WTC11 (cell line): ENCODE data around the gene NOS3. TPM values are rescaled to one million over a fixed set of nuclear protein-coding genes. Genes with fewer than 3 reads are reported as not detected.
A peak's percentile ranks its signal among the peaks of the same experiment; 100 is the strongest.
"Not testable (repeated sequence)": the region's sequence is repeated elsewhere in the genome, so short reads cannot be mapped to it uniquely, and the experiment has no call there.

ENCODE experiments used
- ATAC-seq: fragments of 200-7000 bp; cut with Tn5 transposase; 2 replicates; pipeline ENCODE4 v1.10.0; 2021; ENCODE audit warnings: mild to moderate bottlenecking, moderate library complexity
- CTCF ChIA-PET: fragments of 300-600 bp; sonication (Branson Sonifier 250); formaldehyde crosslinking; loops from one replicate; lab custom pipeline; 2021; ENCODE audit warnings: antibody characterized with exemption; lab: Charles Lee
- POLR2A ChIA-PET: fragments of 350-600 bp; sonication (Branson Sonifier 250); formaldehyde crosslinking; loops from one replicate; lab custom pipeline; 2021; ENCODE audit warnings: antibody characterized with exemption; lab: Charles Lee
- DNase-seq: peaks from one replicate; pipeline ENCODE4 v3.0.0; 2021; ENCODE audit warnings: low spot score
- H3K27ac Mint-ChIP-seq: 2 replicates; pipeline ENCODE4 v1.8.0; 2021; ENCODE audit warnings: mixed read lengths
- H3K27me3 Mint-ChIP-seq: 2 replicates; pipeline ENCODE4 v1.8.0; 2021; ENCODE audit warnings: low read depth, mild to moderate bottlenecking, moderate library complexity, mixed read lengths
- H3K36me3 Mint-ChIP-seq: 2 replicates; pipeline ENCODE4 v1.8.0; 2021; ENCODE audit warnings: mixed read lengths
- H3K4me1 Mint-ChIP-seq: 2 replicates; pipeline ENCODE4 v1.8.0; 2022; ENCODE audit warnings: mixed read lengths
- H3K4me3 Mint-ChIP-seq: 2 replicates; pipeline ENCODE4 v1.8.0; 2021; ENCODE audit warnings: mild to moderate bottlenecking, moderate library complexity, mixed read lengths
- H3K9me3 Mint-ChIP-seq: 2 replicates; pipeline ENCODE4 v1.8.0; 2021; ENCODE audit warnings: mixed read lengths
- ETV6 ChIP-seq: sonication (generic); formaldehyde crosslinking; IDR thresholded peaks from 2 replicates; pipeline ENCODE4 v1.8.1; 2022; ENCODE audit warnings: mild to moderate bottlenecking, missing genetic modification reagents
- FOXK1 ChIP-seq: sonication (generic); formaldehyde crosslinking; IDR thresholded peaks from 2 replicates; pipeline ENCODE4 v1.8.0; 2022; ENCODE audit warnings: mild to moderate bottlenecking, moderate library complexity, missing genetic modification reagents
- FOXP1 ChIP-seq: sonication (generic); formaldehyde crosslinking; IDR thresholded peaks from 2 replicates; pipeline ENCODE4 v1.8.0; 2022; ENCODE audit warnings: missing genetic modification reagents, mild to moderate bottlenecking, moderate library complexity, borderline replicate concordance
- NFYB ChIP-seq: sonication (generic); formaldehyde crosslinking; conservative IDR thresholded peaks from 2 replicates; pipeline ENCODE4 v1.8.0; 2022; ENCODE audit warnings: low read depth, missing genetic modification reagents
- RORB ChIP-seq: fragments of 250-450 bp; sonication (Bioruptor Pico); IDR thresholded peaks from 2 replicates; pipeline ENCODE4 v1.9.0; 2021; ENCODE audit warnings: mild to moderate bottlenecking
- SMAD4 ChIP-seq: sonication (generic); formaldehyde crosslinking; IDR thresholded peaks from 2 replicates; pipeline ENCODE4 v1.8.0; 2022; ENCODE audit warnings: mild to moderate bottlenecking, missing genetic modification reagents
- SP1 ChIP-seq: sonication (generic); formaldehyde crosslinking; conservative IDR thresholded peaks from 2 replicates; pipeline ENCODE4 v1.8.1; 2022; ENCODE audit warnings: missing genetic modification reagents
- ZNF138 ChIP-seq: sonication (generic); formaldehyde crosslinking; conservative IDR thresholded peaks from 2 replicates; pipeline ENCODE4 v1.8.1; 2022; ENCODE audit warnings: mild to moderate bottlenecking, moderate library complexity, missing genetic modification reagents
- ZNF232 ChIP-seq: sonication (generic); formaldehyde crosslinking; IDR thresholded peaks from 2 replicates; pipeline ENCODE4 v1.8.0; 2022; ENCODE audit warnings: mild to moderate bottlenecking, missing genetic modification reagents
- total RNA-seq: library from RNA; stranded (reverse); gene quantifications from 3 replicates; pipeline ENCODE4 v1.2.3, GENCODE V29; 2021
- TF ChIP-seq, protein P1 (sequence below): sonication (generic); formaldehyde crosslinking; IDR thresholded peaks from 2 replicates; pipeline ENCODE4 v1.8.0; 2022; ENCODE audit warnings: mild to moderate bottlenecking, missing genetic modification reagents
- TF ChIP-seq, protein P2 (sequence below): fragments of 250-450 bp; sonication (Bioruptor Pico); IDR thresholded peaks from 2 replicates; pipeline ENCODE4 v1.8.0; 2021; ENCODE audit warnings: mild to moderate bottlenecking
- TF ChIP-seq, protein P3 (sequence below): sonication (generic); formaldehyde crosslinking; IDR thresholded peaks from 2 replicates; pipeline ENCODE4 v1.8.1; 2022; ENCODE audit warnings: mild to moderate bottlenecking, moderate library complexity, missing genetic modification reagents

Gene NOS3
- total RNA-seq, 1 experiment from 2014 or later = 6.6 TPM

DNA sequence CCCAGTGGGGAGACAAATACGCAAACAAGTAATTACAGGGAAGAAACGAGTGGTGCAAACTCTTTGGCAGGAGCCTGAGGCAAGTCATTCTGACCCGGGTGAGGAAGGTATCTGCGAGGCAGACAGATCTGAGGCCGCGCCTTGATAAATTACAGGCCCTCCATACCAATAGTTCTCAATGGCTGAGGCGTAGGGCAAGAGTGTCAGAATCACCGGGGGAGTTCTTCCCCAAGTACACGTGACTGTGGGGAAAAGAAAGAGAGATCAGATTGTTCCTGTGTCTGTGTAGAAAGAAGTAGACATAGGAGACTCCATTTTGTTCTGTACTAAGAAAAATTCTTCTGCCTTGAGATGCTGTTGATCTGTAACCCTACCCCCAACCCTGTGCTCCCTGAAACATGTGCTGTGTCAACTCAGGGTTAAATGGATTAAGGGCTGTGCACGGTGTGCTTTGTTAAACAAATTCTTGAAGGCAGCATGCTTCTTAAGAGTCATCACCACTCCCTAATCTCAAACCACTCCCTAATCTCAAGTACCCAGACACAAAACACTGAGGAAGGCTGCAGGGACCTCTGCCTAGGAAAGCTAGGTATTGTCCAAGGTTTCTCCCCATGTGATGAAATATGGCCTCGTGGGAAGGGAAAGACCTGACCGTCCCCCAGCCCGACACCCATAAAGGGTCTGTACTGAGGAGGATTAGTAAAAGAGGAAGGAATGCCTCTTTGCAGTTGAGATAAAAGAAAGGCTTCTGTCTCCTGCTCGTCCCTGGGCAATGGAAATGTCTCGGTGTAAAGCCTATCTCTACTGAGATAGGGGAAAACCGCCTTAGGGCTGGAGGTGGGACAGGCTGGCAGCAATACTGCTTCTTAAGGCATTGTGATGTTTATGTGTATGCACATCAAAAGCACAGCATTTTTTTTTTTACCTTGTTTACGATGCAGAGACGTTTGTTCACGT is 36.2 kb downstream of the NOS3 start:
- H3K36me3 Mint-ChIP-seq, H3K9me3 Mint-ChIP-seq, DNase-seq, POLR2A ChIA-PET, ATAC-seq: not testable (repeated sequence)
- peaks cover 24% of the 10 kb centered on the region for H3K4me1 Mint-ChIP-seq
- peak overlapping the region; percentile 92 for H3K4me3 Mint-ChIP-seq
- peak overlapping the region; percentile 78 for H3K27ac Mint-ChIP-seq
- 0 out of 2 replicates have a peak, but pooled peaks have one; percentile 6 for TF ChIP-seq FOXK1
- H3K27me3 Mint-ChIP-seq = peaks cover 13% of the 10 kb centered on the region
- CTCF ChIA-PET = interaction anchor here (1.0 to 3.5 kb wide), 11 partner anchors 9 to 97 kb away, joined by 4 to 75 read pairs (median 14); no protein-coding TSS in a partner anchor

DNA sequence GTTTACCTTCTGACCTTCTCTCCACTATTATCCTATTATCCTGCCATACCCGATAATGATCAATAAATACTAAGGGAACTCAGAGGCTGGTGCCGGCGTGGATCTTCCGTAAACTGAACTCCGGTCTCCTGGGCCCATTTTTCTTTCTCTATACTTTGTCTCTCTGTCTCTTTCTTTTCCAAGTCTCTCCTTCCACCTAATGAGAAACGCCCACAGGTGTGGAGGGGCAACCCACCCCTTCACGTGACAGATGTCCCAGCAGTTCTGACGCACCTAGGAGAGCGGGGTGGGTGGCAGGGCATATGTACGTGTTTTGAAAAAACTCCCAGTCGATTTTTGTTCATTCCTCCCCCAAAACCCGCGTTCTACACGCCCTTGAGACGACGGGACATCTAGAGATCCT is 36.9 kb downstream of the NOS3 start:
- not testable (repeated sequence) for H3K9me3 Mint-ChIP-seq, DNase-seq, ATAC-seq, H3K36me3 Mint-ChIP-seq
- H3K4me1 Mint-ChIP-seq = peaks cover 24% of the 10 kb centered on the region
- ChIA-PET CTCF (interaction anchor here (0.8 to 3.5 kb wide), 23 partner anchors 9 to 151 kb away, joined by 3 to 75 read pairs (median 4); partner anchors contain the start of genes AGAP3, CDK5 and FASTK), POLR2A (interaction anchor here (0.5 to 1.3 kb wide), 4 partner anchors 9 to 100 kb away, joined by 3 to 9 read pairs (median 4); no protein-coding TSS in a partner anchor)
- H3K4me3 Mint-ChIP-seq = peak overlapping the region; percentile 92
- TF ChIP-seq, protein P1, sequence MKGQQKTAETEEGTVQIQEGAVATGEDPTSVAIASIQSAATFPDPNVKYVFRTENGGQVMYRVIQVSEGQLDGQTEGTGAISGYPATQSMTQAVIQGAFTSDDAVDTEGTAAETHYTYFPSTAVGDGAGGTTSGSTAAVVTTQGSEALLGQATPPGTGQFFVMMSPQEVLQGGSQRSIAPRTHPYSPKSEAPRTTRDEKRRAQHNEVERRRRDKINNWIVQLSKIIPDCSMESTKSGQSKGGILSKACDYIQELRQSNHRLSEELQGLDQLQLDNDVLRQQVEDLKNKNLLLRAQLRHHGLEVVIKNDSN (CRISPR knock-in tag) = peak; percentile 59; the same call in 1 of the 2 replicates
- 0 out of 2 replicates have a peak, but pooled peaks have one; percentile 25 for TF ChIP-seq ZNF232 (CRISPR knock-in tag)
- TF ChIP-seq FOXK1 = 0 out of 2 replicates have a peak, but pooled peaks have one; percentile 1
- H3K27me3 Mint-ChIP-seq = peaks cover 12% of the 10 kb centered on the region; the same call in 1 of the 2 replicates
- H3K27ac Mint-ChIP-seq = peak overlapping the region; percentile 76

DNA sequence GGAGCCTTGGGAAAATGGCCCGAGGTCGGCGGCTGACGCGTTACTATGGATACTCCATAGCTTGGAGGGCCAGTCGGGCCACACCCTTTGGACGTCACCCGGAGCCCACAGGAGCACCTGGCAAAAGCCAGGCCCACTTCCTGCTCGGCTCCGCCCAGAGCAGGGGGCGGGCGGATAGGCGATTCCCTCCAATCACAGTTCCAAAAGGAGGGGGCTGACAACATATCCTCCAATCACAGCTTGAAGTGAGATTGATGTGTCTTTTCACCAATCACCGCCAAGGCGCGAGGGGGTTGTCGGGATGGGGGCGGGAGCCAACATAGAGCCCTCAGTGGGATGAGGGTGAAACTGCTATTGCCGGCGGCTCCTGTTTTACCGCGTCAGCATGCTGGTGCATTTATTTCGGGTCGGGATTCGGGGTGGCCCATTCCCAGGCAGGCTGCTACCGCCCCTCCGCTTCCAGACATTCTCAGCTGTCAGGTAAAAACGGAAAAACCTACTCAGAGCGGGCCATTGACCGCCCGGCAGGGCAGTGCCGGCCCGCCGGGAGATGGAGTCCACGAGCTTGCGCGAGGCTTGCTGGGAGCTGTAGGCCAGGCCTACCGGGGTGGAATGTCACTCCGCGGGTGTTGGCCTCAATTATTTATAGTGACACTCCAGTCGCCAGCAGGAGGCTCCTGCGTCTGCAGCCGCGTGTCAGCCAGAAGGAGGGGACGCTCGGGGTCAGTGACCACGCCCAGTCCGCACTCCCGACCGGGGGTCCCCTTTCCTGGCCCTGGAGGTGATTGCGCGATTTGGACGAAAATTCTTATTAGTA is 37.5 kb downstream of the NOS3 start, which contains the start of gene ABCB8:
Gene ABCB8, plus strand, starts transcription at position 320 of the 817 bp plus-strand sequence. Its CDS starts 66 bp downstream, at position 386.
- CTCF ChIA-PET = interaction anchor here (0.5 to 3.5 kb wide), 25 partner anchors 9 to 712 kb away, joined by 3 to 75 read pairs (median 4); partner anchors contain the start of genes AGAP3, CDK5 and FASTK
- no peaks in the 10 kb centered on the region for H3K36me3 Mint-ChIP-seq
- POLR2A ChIA-PET = interaction anchor here (0.5 to 1.3 kb wide), 4 partner anchors 10 to 100 kb away, joined by 3 to 9 read pairs (median 4); no protein-coding TSS in a partner anchor
- TF ChIP-seq ETV6 (CRISPR knock-in tag) = peak; percentile 57; the same call in 1 of the 2 replicates
- TF ChIP-seq, protein P2, sequence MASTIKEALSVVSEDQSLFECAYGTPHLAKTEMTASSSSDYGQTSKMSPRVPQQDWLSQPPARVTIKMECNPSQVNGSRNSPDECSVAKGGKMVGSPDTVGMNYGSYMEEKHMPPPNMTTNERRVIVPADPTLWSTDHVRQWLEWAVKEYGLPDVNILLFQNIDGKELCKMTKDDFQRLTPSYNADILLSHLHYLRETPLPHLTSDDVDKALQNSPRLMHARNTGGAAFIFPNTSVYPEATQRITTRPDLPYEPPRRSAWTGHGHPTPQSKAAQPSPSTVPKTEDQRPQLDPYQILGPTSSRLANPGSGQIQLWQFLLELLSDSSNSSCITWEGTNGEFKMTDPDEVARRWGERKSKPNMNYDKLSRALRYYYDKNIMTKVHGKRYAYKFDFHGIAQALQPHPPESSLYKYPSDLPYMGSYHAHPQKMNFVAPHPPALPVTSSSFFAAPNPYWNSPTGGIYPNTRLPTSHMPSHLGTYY = no peak
- no peak for TF ChIP-seq ZNF138 (CRISPR knock-in tag)
- TF ChIP-seq NFYB (CRISPR knock-in tag) = peak; percentile 97
- no peak for TF ChIP-seq SMAD4 (CRISPR knock-in tag)
- TF ChIP-seq FOXP1 = no peak
- TF ChIP-seq, protein P3, sequence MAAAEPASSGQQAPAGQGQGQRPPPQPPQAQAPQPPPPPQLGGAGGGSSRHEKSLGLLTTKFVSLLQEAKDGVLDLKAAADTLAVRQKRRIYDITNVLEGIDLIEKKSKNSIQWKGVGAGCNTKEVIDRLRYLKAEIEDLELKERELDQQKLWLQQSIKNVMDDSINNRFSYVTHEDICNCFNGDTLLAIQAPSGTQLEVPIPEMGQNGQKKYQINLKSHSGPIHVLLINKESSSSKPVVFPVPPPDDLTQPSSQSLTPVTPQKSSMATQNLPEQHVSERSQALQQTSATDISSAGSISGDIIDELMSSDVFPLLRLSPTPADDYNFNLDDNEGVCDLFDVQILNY (CRISPR knock-in tag) = 0 out of 2 replicates have a peak, but pooled peaks have one; percentile 36
- peak; percentile 97 for TF ChIP-seq SP1 (CRISPR knock-in tag)
- TF ChIP-seq RORB (CRISPR knock-in tag) = no peak
- TF ChIP-seq, all 79 proteins: peak for 4
- Mint-ChIP-seq H3K27me3 (peaks cover 8% of the 10 kb centered on the region; the same call in 1 of the 2 replicates), H3K9me3 (no peaks in the 10 kb centered on the region), H3K4me3 (peak within 1 kb of the TSS; percentile 92), H3K27ac (peak within 1 kb of the TSS; percentile 99), H3K4me1 (peaks cover 24% of the 10 kb centered on the region)
- DNase-seq (peak; percentile 99), ATAC-seq (peak; percentile 95)
